ENCODE results near the gene NR5A2.

Gene NR5A2

GRCh38 chr1:200027264-200027823 is at the start of gene NR5A2:
NR5A2 (plus strand) TSS chr1:200027710; CDS start chr1:200027848, 138 bp downstream.
- TF ChIP-seq, protein P1, sequence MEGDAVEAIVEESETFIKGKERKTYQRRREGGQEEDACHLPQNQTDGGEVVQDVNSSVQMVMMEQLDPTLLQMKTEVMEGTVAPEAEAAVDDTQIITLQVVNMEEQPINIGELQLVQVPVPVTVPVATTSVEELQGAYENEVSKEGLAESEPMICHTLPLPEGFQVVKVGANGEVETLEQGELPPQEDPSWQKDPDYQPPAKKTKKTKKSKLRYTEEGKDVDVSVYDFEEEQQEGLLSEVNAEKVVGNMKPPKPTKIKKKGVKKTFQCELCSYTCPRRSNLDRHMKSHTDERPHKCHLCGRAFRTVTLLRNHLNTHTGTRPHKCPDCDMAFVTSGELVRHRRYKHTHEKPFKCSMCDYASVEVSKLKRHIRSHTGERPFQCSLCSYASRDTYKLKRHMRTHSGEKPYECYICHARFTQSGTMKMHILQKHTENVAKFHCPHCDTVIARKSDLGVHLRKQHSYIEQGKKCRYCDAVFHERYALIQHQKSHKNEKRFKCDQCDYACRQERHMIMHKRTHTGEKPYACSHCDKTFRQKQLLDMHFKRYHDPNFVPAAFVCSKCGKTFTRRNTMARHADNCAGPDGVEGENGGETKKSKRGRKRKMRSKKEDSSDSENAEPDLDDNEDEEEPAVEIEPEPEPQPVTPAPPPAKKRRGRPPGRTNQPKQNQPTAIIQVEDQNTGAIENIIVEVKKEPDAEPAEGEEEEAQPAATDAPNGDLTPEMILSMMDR (IDR thresholded peaks at IDR 0.05; ENCODE audit: borderline replicate concordance, control extremely low read depth, extremely low read depth, insufficient read depth, missing control alignments) = no peak
- in situ Hi-C loops (cut with MboI; ENCODE audit: low sequenced_read_pairs, unreplicated experiment) = no loop called here
- no peak for DNase-seq (ENCODE audit: low spot score)

DNA sequence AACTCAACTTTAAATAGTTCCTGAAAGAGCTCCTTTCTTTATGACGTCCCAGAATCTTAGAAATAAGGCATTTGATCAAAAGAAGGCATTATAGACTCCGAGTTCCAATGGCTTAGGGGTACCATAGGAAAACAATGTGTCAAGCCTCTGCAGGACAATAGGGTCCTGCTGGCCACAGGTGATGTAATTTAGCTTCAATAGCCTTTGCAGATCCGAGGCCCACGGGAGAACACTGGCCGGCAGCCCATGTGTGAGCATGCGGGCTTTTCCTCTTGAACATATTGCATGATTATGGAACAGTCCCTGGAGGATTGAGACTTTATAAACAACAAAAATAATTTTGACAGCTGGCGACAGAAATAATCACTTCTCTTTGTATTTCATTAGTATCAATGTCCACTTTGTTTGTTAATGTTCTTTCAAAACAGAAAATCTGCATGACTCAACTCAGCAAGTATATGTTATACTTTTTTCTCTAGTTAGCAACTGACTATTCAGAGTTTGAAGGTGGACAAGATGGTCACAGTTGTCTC is 49.0 kb upstream of the NR5A2 start:
- TF ChIP-seq, protein P1 (IDR thresholded peaks at IDR 0.05; ENCODE audit: borderline replicate concordance, control extremely low read depth, extremely low read depth, insufficient read depth, missing control alignments) = no peak
- no peak for DNase-seq (ENCODE audit: low spot score)
- in situ Hi-C loops (cut with MboI; ENCODE audit: low sequenced_read_pairs, unreplicated experiment) = no loop called here

GRCh38 chr1:199979071-199979470 is 48.4 kb upstream of the NR5A2 start:
- in situ Hi-C loops (cut with MboI; ENCODE audit: low sequenced_read_pairs, unreplicated experiment) = no loop called here
- TF ChIP-seq, protein P1 (IDR thresholded peaks at IDR 0.05; ENCODE audit: borderline replicate concordance, control extremely low read depth, extremely low read depth, insufficient read depth, missing control alignments) = no peak
- DNase-seq (ENCODE audit: low spot score) = no peak

DNA sequence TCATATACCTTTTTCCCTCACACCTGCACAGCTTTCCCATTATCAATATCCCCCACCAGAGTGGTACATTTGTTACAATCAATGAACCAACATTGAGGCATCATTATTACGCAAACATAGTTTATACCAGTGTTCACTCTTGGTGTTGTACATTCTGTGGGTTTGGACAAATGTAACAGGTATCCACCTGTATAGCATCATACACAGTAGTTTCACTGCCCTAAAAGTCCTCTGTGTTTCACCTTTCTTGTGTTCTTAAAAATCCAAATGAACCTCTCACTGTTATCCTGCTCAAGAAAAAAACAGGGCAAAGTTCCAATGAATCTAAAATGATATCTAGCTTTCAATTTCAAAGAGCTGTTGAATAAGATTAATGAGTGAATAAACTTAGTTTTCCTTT is 45.9 kb upstream of the NR5A2 start:
- TF ChIP-seq, protein P1 (IDR thresholded peaks at IDR 0.05; ENCODE audit: borderline replicate concordance, control extremely low read depth, extremely low read depth, insufficient read depth, missing control alignments) = no peak
- in situ Hi-C loops (cut with MboI; ENCODE audit: low sequenced_read_pairs, unreplicated experiment) = no loop called here
- DNase-seq (ENCODE audit: low spot score) = no peak

DNA sequence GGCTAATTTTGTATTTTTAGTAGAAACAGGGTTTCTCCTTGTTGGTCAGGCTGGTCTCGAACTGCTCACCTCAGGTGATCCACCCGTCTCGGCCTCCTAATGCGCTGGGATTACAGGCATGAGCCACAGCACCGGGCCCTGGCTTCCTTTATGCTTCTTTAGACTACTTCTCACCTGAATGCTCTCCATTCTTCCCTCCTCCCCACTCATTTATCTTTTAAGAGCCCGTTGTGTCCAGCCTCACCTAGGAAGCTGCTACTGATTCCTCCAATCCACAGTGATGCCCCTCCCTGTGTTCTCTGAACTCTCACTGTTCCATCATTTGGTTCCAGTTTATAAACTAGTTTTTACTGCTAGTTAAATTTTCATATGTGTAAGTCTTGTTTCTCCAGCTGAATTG is 44.9 kb upstream of the NR5A2 start:
- TF ChIP-seq, protein P1 (IDR thresholded peaks at IDR 0.05; ENCODE audit: borderline replicate concordance, control extremely low read depth, extremely low read depth, insufficient read depth, missing control alignments) = no peak
- in situ Hi-C loops (cut with MboI; ENCODE audit: low sequenced_read_pairs, unreplicated experiment) = no loop called here
- DNase-seq (ENCODE audit: low spot score) = no peak

DNA sequence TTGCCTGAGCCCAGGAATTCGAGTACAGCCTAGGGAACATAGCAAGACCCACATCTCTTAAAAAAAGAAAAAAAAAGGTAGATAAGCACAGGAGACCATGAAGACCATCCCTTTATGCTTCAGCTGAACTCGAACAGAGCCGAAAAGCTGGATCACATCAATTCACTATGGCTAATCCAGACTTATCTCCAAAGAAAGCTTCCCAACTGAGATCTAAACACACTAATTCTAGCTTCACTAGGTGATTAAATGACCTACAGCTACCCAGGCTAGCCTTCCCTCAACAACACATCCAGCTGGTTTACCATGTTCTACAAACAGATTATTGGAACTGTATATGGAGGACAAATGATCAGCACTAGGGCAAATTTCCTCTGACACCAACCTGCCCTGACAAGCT is 44.0 kb upstream of the NR5A2 start:
- in situ Hi-C loops (cut with MboI; ENCODE audit: low sequenced_read_pairs, unreplicated experiment) = no loop called here
- TF ChIP-seq, protein P1 (IDR thresholded peaks at IDR 0.05; ENCODE audit: borderline replicate concordance, control extremely low read depth, extremely low read depth, insufficient read depth, missing control alignments) = no peak

More for the DNA sequence above, 44.0 kb upstream of the NR5A2 start:
- no peak for DNase-seq (ENCODE audit: low spot score)
